ENCODE data around the gene RPS6KA2.

DNA sequence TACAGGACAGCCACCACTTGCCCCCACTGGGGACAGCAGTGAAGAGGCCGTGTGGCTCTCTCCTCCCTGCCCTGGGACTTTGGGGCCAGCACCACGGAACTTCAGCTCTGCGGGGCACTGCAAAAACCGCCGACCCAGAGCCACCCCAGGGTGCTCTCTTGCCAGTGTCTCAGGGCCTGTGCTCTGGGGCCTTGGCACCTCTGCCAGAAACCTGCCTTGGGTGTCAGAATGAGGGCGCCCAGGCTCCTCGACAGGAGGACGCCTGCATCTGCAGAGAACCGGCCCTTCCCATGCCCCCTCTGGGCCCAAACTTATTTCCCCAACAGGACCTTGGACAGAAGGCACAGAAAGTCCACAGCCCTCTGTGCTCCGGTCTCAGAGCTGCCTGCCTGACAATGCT, 167.1 kb downstream of the RPS6KA2 start:
- TF ChIP-seq ELF4 (IDR thresholded peaks at IDR 0.05) = no peak
- TF ChIP-seq NFRKB (IDR thresholded peaks at IDR 0.05) = no peak
- TF ChIP-seq ARNT (IDR thresholded peaks at IDR 0.05) = no peak
- no peak for TF ChIP-seq BHLHE40 (IDR thresholded peaks at IDR 0.05; ENCODE audit: borderline replicate concordance)
- TF ChIP-seq SP1 (IDR thresholded peaks at IDR 0.05) = no peak
- TF ChIP-seq TARDBP (IDR thresholded peaks at IDR 0.05) = no peak
